ENCODE data around the gene TRERF1. TPM values are rescaled to one million over a fixed set of nuclear protein-coding genes. Genes with fewer than 3 reads are reported as not detected.
"Not testable (repeated sequence)": the region's sequence is repeated elsewhere in the genome, so short reads cannot be mapped to it uniquely, and the experiment has no call there.

Gene TRERF1
- total RNA-seq, 1 donor from 2014 or later: 1.3 TPM

DNA sequence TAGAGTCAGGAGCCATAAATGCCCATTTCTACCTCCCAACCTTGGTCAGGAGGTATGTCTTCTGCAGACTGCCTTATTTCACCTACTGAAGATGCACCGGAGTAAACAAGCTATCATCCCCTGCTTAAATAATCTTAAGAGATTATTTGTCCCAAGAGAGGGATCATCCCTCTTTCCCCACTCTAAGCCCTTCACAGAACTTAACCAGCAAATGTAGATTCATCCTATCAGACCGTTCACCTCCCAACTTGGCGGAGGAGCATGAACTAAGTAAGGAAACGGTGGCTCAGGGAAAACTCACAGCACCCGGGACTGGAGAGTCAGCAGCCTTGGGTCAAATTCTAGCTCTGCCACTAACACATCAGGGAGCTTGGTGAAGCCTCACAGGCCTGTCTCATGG is 115.3 kb downstream of the TRERF1 start:
- no peak for DNase-seq (ENCODE audit: low read depth)

DNA sequence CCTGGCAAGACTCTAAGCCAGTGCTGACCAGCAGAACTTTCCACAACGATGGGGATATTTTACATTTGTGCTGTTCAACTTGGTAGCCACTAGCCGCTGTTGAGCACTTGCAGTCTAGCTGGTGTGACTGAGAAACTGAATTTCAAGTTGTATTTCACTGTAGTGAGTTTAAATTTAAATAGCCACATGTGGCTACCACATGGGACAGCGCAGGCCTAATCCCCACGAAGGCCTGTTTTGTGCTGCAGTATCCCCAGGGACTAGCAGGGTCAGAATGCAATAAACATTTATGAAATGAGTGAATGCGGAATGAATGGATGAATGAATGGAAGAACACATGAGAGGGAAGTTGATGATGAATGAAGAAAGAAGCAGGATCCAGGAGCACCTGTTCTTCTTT is 115.8 kb downstream of the TRERF1 start:
- DNase-seq (ENCODE audit: low read depth): no peak

DNA sequence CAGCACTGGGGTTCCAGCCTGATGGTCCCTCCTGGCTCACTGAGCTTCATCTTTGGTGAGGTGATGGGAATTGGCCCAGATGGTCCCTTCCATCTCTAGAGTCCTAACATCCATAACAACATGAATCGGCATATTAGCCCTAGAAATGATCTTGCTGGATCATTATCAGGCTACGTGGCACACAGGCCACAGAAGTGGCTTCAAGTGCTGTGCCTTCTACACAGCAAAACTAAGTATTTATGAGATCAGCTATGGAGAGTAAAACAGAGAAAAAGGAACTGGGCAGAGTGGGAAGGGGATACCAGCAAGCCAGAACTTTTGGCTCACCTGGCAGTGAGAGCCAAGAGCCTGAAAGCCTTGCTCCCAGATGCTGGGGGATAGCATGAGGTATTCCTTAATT is 116.9 kb downstream of the TRERF1 start:
- DNase-seq (ENCODE audit: low read depth): no peak

DNA sequence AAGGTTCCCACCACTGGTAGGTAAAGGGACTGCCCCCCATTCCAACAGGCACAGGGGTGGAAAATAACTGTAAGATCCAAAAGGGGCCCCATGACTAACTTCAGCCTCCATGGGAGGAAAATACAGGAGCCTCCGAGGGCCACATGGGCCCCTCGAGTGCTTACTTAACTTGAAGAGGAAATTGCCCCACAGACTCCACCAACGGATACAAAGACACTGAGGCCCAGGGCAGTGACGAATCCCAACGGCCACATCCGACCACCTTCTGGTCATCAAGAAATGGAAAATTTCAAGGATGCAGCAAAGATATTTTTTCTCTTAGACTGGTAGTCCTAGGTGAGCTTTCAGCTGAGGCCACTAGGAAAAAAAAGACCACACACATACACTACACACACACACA is 118.1 kb downstream of the TRERF1 start:
- DNase-seq (ENCODE audit: low read depth): no peak

DNA sequence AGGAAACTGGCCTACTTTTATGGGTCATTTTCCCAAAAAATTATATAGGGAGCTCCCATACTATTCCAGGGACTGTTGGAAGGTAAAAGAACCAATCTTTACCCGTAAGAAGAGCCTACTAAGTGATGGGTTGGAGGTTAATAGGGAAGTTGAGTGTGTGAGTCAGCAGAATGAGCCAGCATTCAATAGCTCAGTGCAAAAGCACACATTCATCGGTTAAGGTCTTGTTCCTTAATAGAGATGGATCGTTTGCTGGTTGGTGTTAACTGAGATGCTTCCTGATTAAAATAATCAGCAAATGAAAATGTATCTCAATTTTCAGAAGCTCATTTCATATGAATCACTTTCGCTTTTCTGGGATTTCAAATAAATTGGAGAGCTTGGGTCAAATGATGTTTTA is 118.8 kb downstream of the TRERF1 start:
- DNase-seq (ENCODE audit: low read depth): no peak

DNA sequence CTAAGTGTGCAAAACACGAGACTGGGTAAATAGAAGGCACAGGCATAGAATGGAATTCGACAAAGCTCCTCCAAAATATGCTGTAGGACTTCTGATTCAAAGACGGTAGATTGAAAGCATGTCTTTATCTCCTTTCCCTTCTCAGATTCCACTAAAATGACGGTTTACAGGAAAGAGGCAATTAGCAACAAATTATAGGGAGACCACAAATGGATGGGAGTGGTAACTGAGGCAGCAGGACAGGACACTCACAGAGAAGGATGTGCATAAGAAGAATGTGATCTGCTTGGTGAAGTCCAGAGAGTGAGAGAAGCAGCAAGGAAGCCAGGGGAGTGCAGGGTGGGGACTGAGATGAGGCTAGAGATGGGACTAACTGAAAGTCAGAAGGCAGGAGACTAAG is 120.7 kb downstream of the TRERF1 start:
- DNase-seq (ENCODE audit: low read depth): no peak

DNA sequence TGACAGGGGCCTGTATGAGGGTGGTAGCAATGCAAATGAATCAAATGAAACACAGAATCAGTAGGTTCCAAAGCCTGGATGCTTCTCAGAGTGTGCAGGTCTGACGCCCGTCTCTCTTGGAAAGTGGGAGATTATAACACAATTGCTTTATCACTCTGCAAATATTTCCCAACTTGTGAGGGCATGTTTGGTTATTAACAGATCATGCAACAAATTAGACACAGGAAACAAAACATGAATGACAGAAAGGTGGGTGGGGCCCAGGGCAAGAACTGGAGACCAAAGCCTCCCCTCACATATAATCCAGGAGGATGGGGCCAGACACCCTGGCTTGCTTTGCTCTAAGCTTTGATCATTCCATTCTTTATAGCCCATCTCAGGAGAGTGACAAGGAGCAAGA is 125.5 kb downstream of the TRERF1 start:
- DNase-seq (ENCODE audit: low read depth): no peak

DNA sequence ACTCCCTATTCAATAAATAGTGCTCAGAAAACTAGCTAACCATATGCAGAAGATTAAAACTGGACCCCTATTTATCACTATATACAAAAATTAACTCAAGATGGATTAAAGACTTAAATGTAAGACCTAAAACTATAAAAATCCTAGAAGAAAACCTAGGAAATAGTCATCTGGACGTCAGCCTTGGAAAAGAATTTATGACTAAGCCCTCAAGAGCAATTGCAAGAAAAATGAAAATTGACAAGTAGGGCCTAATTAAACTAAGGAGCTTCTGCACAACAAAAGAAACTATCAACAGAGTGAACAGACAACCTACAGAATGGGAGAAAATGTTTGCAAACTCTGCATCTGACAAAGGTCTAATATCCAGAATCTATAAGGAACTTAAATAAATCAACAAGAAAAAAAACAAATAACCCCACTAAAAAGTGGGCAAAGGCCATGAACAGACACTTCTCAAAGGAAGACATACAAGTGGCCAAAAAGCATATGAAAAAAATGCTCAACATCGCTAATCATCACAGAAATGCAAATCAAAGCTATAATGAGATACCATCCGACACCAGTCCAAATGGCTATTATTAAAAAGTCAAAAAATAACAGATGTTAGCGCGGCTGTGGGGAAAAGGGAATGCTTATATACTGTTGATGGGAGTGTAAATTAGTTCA is 126.9 kb downstream of the TRERF1 start:
- not testable (repeated sequence) for DNase-seq (ENCODE audit: low read depth)

DNA sequence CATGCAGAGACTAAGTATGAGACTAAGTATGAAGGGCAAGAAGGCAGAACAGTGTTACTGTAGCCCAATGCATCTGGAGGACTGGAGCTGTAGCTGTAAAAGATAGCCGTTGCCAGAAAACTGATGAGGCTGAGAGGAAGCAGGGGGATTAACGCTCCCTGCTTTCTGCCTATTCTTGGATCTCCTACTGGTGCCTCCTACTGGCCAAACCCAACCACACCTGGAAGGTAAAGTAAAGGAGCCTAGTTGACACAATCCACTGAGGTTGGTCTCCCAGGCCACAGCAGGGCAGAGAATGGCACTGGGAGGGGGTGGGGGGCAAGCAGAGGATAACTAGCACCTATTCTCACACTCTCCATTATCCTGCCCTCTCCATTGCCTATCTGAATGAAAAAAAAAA is 129.1 kb downstream of the TRERF1 start:
- no peak for DNase-seq (ENCODE audit: low read depth)

DNA sequence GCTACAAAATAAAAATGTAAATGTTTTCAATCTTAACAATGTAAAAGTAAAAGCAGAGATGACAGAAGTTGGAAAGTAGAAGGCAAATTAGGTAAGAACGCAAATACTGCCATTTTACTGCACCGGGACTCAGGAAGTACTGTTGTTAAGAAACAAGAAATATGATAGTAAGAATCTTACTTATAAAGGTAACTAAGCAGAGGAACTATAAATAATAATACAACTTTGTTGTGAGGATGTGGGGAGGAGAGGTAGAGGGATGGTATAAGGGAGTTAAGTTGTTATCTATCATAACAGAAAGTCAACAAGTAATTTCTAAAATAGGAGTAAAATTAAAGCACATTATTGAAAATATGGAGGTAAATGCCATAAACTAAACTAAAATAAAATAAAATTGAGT is 129.8 kb downstream of the TRERF1 start:
- no peak for DNase-seq (ENCODE audit: low read depth)

DNA sequence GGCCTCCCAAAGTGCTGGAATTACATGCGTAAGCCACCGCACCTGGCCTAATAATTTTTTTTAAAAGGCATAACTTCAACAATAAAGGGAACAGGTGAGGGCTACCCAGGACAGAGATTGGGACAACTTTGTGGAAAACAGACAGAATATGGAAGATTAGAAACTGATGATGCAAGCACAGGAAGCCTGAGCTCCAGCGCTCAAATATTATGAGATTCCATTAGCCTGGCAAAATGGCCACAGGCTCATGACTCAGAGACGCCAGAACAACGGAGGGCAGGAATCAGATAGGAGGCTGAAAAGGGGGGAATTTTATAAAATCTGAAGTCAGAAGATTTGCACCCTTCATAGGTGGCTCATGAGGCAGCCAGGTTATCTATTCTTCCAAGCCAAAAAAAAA is 131.0 kb downstream of the TRERF1 start:
- DNase-seq (ENCODE audit: low read depth): no peak

DNA sequence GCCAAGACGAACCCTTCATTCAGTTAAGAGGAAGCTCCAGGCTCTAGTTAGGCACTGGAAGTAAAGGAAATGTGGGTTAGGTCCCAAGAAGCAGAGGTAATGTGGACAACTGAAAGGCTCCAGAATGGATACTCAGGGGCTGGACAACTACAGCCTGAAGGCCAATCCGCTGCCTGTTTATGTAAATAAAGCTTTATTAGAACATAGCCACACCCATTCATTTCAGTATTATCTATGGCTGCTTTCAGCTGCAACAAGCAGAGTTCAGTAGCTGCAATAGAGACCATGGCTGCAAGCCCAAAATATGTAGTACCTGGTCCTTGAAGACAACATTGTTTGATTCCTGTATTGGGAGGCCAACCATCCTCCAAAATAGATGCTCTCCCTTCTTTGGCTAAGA is 133.2 kb downstream of the TRERF1 start:
- no peak for DNase-seq (ENCODE audit: low read depth)

DNA sequence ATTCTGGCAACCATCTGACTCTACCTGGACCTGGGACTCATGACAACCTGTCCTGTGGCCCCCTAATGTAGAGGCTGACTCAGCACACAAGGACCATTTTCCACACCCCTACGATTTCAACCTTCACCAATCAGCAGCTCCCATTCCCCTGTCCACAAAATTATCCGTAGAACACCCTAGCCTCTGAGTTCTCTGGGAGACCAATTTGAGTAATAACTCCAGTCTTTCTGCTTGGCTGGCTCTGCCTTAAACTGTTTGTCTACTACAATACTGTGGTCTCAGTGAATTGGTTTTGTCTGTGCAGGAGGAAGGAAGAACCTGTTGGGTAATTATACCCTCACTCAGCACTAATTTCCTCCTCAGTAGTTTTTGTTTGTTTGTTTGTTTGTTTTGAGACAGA is 134.7 kb downstream of the TRERF1 start:
- peak; percentile 83 for DNase-seq (ENCODE audit: low read depth)

DNA sequence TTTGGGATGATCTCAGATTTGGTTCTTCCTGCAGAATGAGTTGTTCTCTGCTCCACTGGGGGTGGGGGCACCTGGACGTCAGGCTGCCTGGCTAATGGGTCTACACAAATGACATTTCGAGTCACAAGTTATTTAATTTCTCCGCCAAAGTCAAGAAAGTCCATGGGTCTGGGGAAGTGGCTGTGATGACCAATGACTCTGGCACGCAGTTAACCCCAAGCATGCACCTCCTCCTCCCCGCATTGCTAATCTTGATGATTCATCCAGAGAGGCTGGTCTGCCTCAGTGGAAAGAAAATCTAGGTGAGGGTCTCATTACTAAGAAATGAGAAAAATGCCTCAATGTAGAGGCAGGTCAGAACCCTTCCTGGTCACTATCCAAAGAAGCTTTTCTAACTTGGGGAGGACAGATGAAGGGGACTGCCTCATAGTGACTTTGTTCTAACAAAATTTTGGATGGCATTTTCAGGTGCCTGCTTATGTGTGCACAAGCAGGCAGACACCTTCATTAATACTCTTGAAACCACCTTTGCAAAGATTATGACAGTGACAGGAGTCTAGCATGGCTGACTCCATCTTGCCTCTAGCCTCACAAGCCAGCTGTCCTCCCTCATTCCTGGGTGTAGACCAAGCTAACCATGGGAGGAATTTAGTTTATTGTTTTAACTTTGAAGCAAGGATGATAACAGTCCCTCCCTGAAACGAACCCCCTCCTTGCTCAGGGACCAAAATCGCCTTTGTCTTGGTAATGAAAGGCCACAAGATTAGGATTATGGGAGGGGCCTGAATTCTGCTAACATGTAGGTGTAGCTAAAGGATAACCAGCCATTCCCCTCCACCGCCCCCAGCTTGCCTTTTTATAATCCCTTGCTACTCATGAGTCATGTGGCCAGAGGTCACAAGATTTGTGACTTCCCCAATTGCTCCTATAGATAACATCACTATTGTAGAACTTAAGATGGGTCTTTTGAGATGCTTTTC is 135.4 kb downstream of the TRERF1 start:
- DNase-seq (ENCODE audit: low read depth): peak; percentile 98

DNA sequence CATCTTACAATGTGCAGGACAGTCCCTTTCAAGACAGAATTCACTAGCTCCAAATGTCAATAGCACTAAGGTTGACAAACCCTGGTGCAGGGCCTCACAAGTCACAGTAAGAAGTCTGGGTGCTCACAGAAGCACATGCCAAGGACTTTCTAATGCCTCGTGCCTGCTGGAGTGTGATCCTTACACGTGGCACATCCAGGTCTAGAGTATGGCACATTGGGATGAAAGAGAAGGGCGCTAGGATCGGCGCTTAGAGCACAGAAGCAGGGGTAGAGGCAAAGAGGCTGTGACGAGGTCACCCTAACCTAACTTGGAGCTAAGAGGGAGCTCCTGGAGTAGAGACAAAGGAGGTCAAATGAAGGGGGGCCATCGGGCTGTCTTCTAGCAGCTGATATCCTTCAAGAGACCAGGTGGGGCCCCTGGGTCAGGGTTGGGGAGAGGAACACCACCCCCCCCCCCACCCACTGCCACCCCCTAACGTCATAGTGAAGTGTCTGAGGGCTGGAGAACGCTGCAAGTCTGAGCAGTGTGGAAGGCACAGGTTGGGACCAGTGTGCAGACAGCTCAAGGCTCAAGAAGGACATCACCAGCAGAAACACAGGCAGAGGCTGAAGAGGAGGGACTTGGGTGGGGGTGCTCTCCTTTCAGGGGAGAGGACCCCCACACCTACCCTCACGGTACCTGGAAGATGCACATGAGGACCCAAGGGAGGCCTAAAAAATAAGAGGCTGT is 136.3 kb downstream of the TRERF1 start:
- no peak for DNase-seq (ENCODE audit: low read depth)

DNA sequence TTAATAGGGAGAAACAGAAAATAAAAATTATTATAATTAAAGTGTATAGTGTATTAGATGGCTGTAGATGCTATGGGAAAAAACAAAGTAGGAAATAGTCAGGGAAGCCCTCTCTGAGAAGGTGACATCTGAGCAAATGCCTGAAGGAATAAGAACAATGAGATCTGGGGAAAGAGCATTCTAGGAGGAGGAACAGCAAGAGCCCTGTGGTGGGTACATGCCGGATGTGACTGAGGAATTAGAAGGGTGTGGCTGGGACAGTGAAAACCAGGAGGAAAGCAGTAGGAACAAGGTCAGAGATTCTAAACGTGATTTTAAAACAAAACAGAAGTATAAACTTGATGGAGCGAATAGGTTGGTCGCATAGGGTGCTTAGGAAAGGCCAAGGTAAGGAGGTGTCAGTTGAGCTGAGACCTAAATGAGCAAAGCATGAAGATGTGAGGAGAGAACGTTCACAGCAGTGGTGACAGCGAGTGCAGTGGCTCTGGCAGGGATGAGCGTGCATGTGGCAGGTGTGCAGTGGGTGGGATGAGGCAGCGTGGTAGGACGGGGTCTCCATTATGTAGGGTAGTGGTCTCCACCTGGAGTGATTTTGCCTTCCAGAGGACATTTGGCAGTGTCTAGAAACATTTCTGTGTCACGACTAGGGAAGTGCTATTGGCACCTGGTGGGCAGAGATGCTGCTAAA is 137.0 kb downstream of the TRERF1 start:
- peak; percentile 36 for DNase-seq (ENCODE audit: low read depth)

DNA sequence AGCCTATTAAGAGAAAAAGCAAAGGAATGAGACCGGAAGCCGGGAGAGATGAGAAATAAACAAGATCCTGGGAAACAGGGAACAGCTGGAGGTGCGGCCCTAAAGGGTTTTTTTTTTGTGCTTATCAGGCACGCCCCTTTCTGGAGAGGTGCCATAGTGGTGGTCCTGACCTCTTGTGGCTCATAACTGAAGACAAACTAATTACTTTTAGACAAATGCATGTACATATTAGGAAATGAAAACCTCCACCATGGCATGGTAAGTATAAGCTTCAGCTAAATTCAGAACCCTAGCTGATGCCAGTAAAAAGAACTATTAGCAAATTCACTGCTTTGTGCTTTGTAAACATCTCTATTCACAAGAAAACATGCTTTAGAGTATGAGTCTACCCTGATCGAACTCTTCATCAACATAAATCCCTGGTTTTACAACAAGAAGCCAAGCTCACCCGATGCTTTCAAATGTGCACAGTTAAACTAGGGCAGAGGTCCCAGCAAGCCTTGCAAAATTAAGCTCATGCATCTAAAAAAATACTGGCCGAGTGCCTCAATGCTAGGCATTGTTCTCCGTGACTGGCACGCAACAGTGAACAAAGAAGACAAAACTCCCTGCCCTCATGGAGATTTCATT is 137.7 kb downstream of the TRERF1 start:
- no peak for DNase-seq (ENCODE audit: low read depth)

DNA sequence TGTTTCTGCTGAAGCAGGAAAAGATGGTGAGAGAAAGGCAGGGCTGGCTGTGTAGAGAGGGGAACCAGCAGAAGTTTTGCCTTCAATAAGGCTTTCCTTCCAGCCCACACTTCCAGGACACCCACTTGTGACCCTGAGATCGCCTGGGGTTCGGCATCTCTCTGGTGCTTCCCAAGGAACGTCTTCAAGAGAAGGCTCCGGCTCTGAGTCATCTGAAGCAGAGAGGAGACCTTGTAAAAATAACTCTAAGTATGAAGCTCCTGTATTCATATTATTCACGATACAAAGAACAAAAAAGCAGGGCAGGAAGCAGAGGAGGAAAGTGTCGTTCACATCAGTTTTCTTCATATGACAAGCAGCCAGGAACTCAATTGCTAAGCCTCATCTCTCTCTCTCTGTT is 138.7 kb downstream of the TRERF1 start:
- no peak for DNase-seq (ENCODE audit: low read depth)

DNA sequence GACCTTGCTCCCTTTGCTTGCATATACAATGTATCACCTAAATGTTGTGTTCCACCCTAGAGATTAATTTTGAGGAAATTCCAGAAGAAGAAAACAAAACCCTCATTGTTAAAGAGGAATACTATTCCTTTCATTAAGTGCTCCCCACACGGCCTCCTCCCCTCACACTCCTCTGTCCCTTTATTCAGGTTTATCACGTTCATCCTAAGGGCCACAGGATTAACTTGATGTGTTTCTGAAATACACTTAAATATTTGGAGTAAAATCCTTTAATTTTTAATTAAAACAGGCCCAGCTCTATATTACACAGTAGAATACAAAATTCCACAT is 144.6 kb downstream of the TRERF1 start:
- DNase-seq (ENCODE audit: low read depth): no peak

DNA sequence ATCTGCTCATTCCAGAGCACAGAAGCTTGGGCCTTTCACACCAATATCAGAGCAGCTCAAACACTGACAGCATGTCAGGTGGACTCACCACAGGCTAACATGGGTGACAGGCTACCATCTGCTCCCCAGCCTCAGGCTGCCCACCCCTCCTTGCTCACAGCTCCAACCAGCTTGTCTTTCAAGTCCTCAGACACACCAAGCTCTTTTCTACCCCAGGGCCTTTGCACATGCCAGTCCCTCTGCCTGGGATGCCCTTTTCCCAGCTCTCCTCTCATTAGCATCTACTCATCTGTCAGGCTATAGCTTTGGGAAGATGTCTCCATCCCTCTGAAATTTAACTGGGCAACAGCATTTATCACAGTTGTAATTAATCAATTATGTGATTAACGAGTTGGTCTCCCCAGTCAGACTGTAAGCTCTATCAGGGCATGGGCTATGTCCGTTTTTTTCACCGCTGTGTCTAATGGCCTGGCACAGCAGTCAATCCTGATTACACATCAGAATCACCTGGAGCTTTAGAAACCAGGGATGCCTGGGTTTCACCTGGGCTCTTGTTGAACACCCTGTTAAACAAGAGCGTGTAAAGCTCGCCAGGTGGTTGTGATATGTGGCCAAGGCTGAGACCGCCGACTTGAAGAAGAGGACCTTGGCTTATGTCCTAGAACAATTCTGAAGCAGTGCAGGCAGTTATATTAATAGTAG is 145.1 kb downstream of the TRERF1 start:
- DNase-seq (ENCODE audit: low read depth): no peak

Measured in renal cortical epithelial cell (primary cell).